Neural progenitor cell (in vitro differentiated cells): ENCODE results near the gene SMIM38. TPM values are rescaled to one million over a fixed set of nuclear protein-coding genes. Genes with fewer than 3 reads are reported as not detected.
A peak's percentile ranks its signal among the peaks of the same experiment; 100 is the strongest.

Source experiments
- DNase-seq: peaks from one replicate; pipeline ENCODE4 v3.0.0-alpha.2; 2016; ENCODE audit warnings: low spot score
- H2AFZ ChIP-seq: fragments of 200-600 bp; sonication (generic); replicated peaks from 2 replicates; pipeline ENCODE4 v1.6.1; 2016; ENCODE audit warnings: antibody characterized with exemption
- H3F3A ChIP-seq: fragments of 200-600 bp; sonication (generic); 2 replicates; pipeline ENCODE4 v1.6.1; 2016; ENCODE audit warnings: antibody characterized with exemption, low read depth
- H3K27ac ChIP-seq: fragments of 200-600 bp; sonication (generic); 2 replicates; pipeline ENCODE4 v1.5.1; 2016; ENCODE audit warnings: mild to moderate bottlenecking
- H3K27me3 ChIP-seq: fragments of 200-600 bp; sonication (generic); 2 replicates; pipeline ENCODE4 v1.6.1; 2016; ENCODE audit warnings: mild to moderate bottlenecking, moderate library complexity
- H3K36me3 ChIP-seq: fragments of 200-600 bp; sonication (generic); 2 replicates; pipeline ENCODE4 v1.5.1; 2016
- H3K4me1 ChIP-seq: fragments of 200-600 bp; sonication (generic); 2 replicates; pipeline ENCODE4 v1.6.1; 2016; ENCODE audit warnings: mixed run types
- H3K4me2 ChIP-seq: fragments of 200-600 bp; sonication (generic); 2 replicates; pipeline ENCODE4 v1.6.1; 2016
- H3K4me3 ChIP-seq: fragments of 200-600 bp; sonication (generic); 2 replicates; pipeline ENCODE4 v1.5.1; 2016
- H3K79me2 ChIP-seq: fragments of 200-600 bp; sonication (generic); 2 replicates; pipeline ENCODE4 v1.6.1; 2016; ENCODE audit warnings: low read depth
- H3K9ac ChIP-seq: fragments of 200-600 bp; sonication (generic); 2 replicates; pipeline ENCODE4 v1.6.1; 2016
- H3K9me3 ChIP-seq: fragments of 200-600 bp; sonication (generic); 2 replicates; pipeline ENCODE4 v1.5.1; 2016; ENCODE audit warnings: low read depth
- H4K20me1 ChIP-seq: fragments of 200-600 bp; sonication (generic); 2 replicates; pipeline ENCODE4 v1.6.1; 2016; ENCODE audit warnings: low read depth
- H3K27ac Mint-ChIP-seq: 3 replicates; pipeline ENCODE4 v1.8.0; 2021; ENCODE audit warnings: mixed read lengths
- H3K27me3 Mint-ChIP-seq: 2 replicates; pipeline ENCODE4 v1.8.0; 2022; ENCODE audit warnings: low read depth, mild to moderate bottlenecking, inconsistent platforms, moderate library complexity, mixed read lengths; ENCODE audit not compliant: insufficient read depth
- H3K36me3 Mint-ChIP-seq: 3 replicates; pipeline ENCODE4 v1.8.0; 2021; ENCODE audit warnings: mixed read lengths
- H3K4me1 Mint-ChIP-seq: 3 replicates; pipeline ENCODE4 v1.8.0; 2021; ENCODE audit warnings: mixed read lengths
- H3K4me3 Mint-ChIP-seq: 3 replicates; pipeline ENCODE4 v1.8.0; 2021; ENCODE audit warnings: mild to moderate bottlenecking, moderate library complexity, mixed read lengths
- H3K9me3 Mint-ChIP-seq: 3 replicates; pipeline ENCODE4 v1.8.0; 2020; ENCODE audit warnings: mixed read lengths
- CTCF ChIP-seq: fragments of 200-600 bp; sonication (generic); IDR thresholded peaks from 2 replicates; pipeline ENCODE4 v1.5.1; 2017; ENCODE audit warnings: antibody characterized with exemption, mild to moderate bottlenecking
- EZH2 ChIP-seq: fragments of 200-600 bp; sonication (generic); IDR thresholded peaks from 2 replicates; pipeline ENCODE4 v1.6.1; 2017; ENCODE audit warnings: antibody characterized with exemption, mild to moderate bottlenecking, moderate library complexity
- EZH2phosphoT487 ChIP-seq: fragments of 200-600 bp; sonication (generic); IDR thresholded peaks from 2 replicates; pipeline ENCODE4 v1.6.1; 2017; ENCODE audit warnings: antibody characterized with exemption
- total RNA-seq: library from RNA; depleted of rRNA; stranded (reverse); fragments of >200 nt; gene quantifications from 2 replicates; pipeline ENCODE4 v1.2.3, GENCODE V29; 2015; ENCODE audit warnings: low replicate concordance

The SMIM38 gene
- total RNA-seq, 1 donor from 2014 or later: 2.0 TPM

- Histone ChIP-seq H3K9ac (no peak overlapping the region), H3K36me3 (no peaks in the 10 kb centered on the region), H3K27ac (no peak overlapping the region), H3F3A (no peaks in the 10 kb centered on the region), H3K4me1 (no peaks in the 10 kb centered on the region), H4K20me1 (no peaks in the 10 kb centered on the region), H2AFZ (no peak overlapping the region), H3K4me3 (no peak overlapping the region), H3K27me3 (no peaks in the 10 kb centered on the region), H3K9me3 (no peaks in the 10 kb centered on the region), H3K4me2 (no peak overlapping the region), H3K79me2 (no peaks in the 10 kb centered on the region)
- peaks cover 9% of the 10 kb centered on the region for H3K9me3 Mint-ChIP-seq
- no peak overlapping the region for H3K4me3 Mint-ChIP-seq
- H3K27me3 Mint-ChIP-seq: peaks cover 9% of the 10 kb centered on the region
- no peaks in the 10 kb centered on the region for H3K36me3 Mint-ChIP-seq
- TF ChIP-seq EZH2 (no peak), CTCF (no peak), EZH2phosphoT487 (no peak)
- DNase-seq: no peak
- H3K27ac Mint-ChIP-seq: peak overlapping the region; percentile 50
- H3K4me1 Mint-ChIP-seq: peaks cover 4% of the 10 kb centered on the region
These were observed 25.0 kb downstream of the SMIM38 start for GRCh38 chr11:69180726-69181125.

GRCh38 chr11:69183613-69184012 is 27.9 kb downstream of the SMIM38 start:
- no peak overlapping the region for H2AFZ ChIP-seq
- no peak overlapping the region for H3K4me2 ChIP-seq
- peaks cover 12% of the 10 kb centered on the region for H3K4me1 ChIP-seq
- no peaks in the 10 kb centered on the region for H3K36me3 Mint-ChIP-seq
- no peaks in the 10 kb centered on the region for H3K79me2 ChIP-seq
- no peaks in the 10 kb centered on the region for H4K20me1 ChIP-seq
- H3K27ac ChIP-seq: no peak overlapping the region
- DNase-seq: no peak
- H3K27ac Mint-ChIP-seq: peak overlapping the region; percentile 68
- TF ChIP-seq CTCF (no peak), EZH2phosphoT487 (no peak), EZH2 (no peak)
- H3K4me1 Mint-ChIP-seq: peaks cover 8% of the 10 kb centered on the region
- H3K36me3 ChIP-seq: no peaks in the 10 kb centered on the region
- no peaks in the 10 kb centered on the region for H3K9me3 ChIP-seq
- peaks cover 7% of the 10 kb centered on the region for H3K9me3 Mint-ChIP-seq
- H3F3A ChIP-seq: no peaks in the 10 kb centered on the region
- H3K27me3 Mint-ChIP-seq: peaks cover 9% of the 10 kb centered on the region
- H3K4me3 Mint-ChIP-seq: no peak overlapping the region
- H3K27me3 ChIP-seq: no peaks in the 10 kb centered on the region
- no peak overlapping the region for H3K4me3 ChIP-seq
- H3K9ac ChIP-seq: no peak overlapping the region

GRCh38 chr11:69186316-69187260 is 30.9 kb downstream of the SMIM38 start:
- no peak overlapping the region for H3K9ac ChIP-seq
- peaks cover 8% of the 10 kb centered on the region for H3K9me3 Mint-ChIP-seq
- H3K4me3 ChIP-seq: no peak overlapping the region
- H3K27ac ChIP-seq: no peak overlapping the region
- H3K79me2 ChIP-seq: no peaks in the 10 kb centered on the region
- no peaks in the 10 kb centered on the region for H4K20me1 ChIP-seq
- H3K27ac Mint-ChIP-seq: no peak overlapping the region
- TF ChIP-seq EZH2 (no peak), EZH2phosphoT487 (no peak), CTCF (no peak)
- DNase-seq: peak; percentile 27
- H3K27me3 ChIP-seq: no peaks in the 10 kb centered on the region
- H3K36me3 Mint-ChIP-seq: no peaks in the 10 kb centered on the region
- no peaks in the 10 kb centered on the region for H3K9me3 ChIP-seq
- H3K27me3 Mint-ChIP-seq: peaks cover 14% of the 10 kb centered on the region
- H3K4me1 ChIP-seq: peaks cover 12% of the 10 kb centered on the region
- no peak overlapping the region for H3K4me3 Mint-ChIP-seq
- H3F3A ChIP-seq: no peaks in the 10 kb centered on the region
- peaks cover 11% of the 10 kb centered on the region for H3K4me1 Mint-ChIP-seq
- H3K36me3 ChIP-seq: no peaks in the 10 kb centered on the region
- H3K4me2 ChIP-seq: peak overlapping the region; percentile 27
- H2AFZ ChIP-seq: no peak overlapping the region
